ENCODE data around the gene ELOF1. TPM values are rescaled to one million over a fixed set of nuclear protein-coding genes. Genes with fewer than 3 reads are reported as not detected.
"Not testable (repeated sequence)": the region's sequence is repeated elsewhere in the genome, so short reads cannot be mapped to it uniquely, and the experiment has no call there.

Gene ELOF1
- total RNA-seq, 1 donor from 2014 or later: 33.7 TPM

GRCh38 chr19:11573763-11574162 is 14.7 kb upstream of the ELOF1 start:
- ATAC-seq; DNase-seq (ENCODE audit: low spot score); intact Hi-C loops (cut with DNase I): not testable (repeated sequence)

DNA sequence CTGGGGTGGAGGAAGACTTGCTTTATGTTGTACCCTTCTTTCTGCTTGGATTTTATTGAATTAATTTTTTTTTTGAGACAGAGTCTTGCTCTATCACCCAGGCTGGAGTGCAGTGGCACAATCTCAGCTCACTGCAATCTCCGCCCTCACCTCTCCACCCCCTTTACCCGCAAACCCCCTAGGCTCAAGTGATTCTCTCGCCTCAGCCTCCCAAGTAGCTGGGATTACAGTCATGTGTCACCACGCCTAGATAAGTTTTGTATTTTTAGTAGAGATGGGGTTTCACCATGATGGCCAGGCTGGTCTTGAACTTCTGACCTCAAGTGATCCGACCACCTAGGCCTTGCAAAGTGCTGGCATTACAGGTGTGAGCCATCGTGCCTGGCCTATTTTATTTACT is 14.3 kb upstream of the ELOF1 start:
- ATAC-seq; intact Hi-C loops (cut with DNase I); DNase-seq (ENCODE audit: low spot score): not testable (repeated sequence)

DNA sequence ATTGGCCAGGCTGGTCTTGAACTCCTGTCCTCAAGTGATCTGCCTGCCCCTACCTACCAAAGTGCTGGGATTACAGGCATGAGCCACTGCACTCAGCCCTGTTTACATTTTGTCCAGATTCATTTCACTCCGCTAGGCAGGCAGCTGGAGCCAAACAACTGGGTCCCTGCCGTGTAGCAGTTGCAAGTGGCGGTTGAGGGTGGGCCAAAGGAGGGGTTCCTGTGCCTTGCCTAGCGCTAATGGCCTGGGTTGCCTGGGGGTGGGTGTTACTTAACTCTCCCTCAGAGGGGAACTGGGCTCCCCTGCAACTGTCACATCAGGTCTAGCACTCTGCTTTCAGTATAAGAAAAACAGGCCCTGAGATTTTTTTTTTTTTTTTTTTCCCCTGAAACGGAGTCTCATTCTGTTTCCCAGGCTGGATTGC is 11.0 kb upstream of the ELOF1 start:
- intact Hi-C loops (cut with DNase I): no loop called here
- DNase-seq (ENCODE audit: low spot score) (no peak), ATAC-seq (no peak)

DNA sequence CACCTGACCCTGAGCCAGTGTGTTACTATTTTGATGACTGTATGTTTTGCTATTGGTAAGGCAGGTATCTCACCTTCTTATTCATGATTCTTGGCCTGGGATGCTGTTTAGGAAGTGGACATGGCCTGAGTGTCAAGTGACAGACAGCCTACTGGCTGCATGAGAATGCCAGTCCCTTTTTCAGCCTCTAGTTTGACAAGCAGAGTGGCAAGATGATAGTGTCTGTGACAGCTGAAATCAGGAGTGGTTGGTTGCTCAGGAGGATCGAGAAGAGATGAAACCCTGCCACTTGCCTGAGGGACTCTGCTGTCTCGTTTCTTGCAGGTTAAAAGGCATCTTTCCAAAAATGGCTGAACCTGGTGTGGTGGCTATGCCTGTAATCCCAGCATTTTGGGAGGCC is 7.1 kb upstream of the ELOF1 start:
- ATAC-seq (no peak), DNase-seq (ENCODE audit: low spot score) (no peak)
- intact Hi-C loops (cut with DNase I): no loop called here

- intact Hi-C loops (cut with DNase I); ATAC-seq; DNase-seq (ENCODE audit: low spot score): not testable (repeated sequence)
Observed at GRCh38 chr19:11565649-11565980, 6.6 kb upstream of the ELOF1 start.

- ATAC-seq; DNase-seq (ENCODE audit: low spot score); intact Hi-C loops (cut with DNase I): not testable (repeated sequence)
Observed at GRCh38 chr19:11564082-11564807, 5.2 kb upstream of the ELOF1 start.

- ATAC-seq (no peak), DNase-seq (ENCODE audit: low spot score) (no peak)
- intact Hi-C loops (cut with DNase I): no loop called here
Observed at GRCh38 chr19:11563532-11563931, 4.5 kb upstream of the ELOF1 start.

- peak; percentile 29 for ATAC-seq
- intact Hi-C loops (cut with DNase I): no loop called here
Observed at GRCh38 chr19:11560404-11561051, 1.5 kb upstream of the ELOF1 start.

DNA sequence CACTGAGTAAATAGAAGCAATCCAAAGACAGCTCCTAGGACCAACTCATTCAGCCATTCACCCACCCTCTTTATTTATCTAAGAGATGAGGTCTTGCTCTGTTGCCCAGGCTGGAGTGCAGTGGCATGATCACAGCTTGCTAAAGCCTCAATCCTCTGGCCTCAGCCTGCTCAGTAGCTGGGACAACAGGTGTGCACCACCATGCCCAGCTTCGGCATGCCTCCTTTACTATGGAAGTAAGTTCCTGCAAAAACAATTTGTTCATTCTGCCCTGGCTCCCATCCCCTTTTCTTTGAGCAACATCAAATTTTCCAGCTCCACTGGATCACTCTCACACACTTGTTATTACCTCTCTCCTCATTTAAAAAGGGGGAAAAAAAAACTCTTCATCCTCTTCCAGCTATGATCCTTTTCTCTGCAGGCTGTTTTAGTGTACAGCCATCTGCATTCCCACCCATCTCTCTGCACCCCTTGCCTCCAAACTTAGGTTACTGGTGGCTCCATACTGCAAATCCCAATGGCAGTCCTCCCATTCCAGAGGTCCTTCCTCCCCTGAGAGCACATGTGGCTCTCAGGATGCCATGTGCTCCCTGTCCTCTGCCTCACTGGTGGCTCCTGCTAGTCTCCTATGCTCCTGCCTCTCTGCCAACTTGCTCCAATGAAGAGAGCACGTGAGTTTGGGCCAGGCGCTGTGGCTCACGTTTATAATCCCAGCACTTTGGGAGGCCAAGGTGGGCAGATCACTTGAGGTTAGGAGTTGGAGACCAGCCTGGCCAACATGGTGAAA is 2.2 kb downstream of the ELOF1 start:
- DNase-seq (ENCODE audit: low spot score) (no peak), ATAC-seq (no peak)
- intact Hi-C loops (cut with DNase I): no loop called here

More at GRCh38 chr19:11560404-11561051, 1.5 kb upstream of the ELOF1 start:
- DNase-seq (ENCODE audit: low spot score): no peak

GRCh38 chr19:11555246-11555645 is 3.8 kb downstream of the ELOF1 start:
- no peak for ATAC-seq
- intact Hi-C loops (cut with DNase I): no loop called here
- DNase-seq (ENCODE audit: low spot score): no peak

DNA sequence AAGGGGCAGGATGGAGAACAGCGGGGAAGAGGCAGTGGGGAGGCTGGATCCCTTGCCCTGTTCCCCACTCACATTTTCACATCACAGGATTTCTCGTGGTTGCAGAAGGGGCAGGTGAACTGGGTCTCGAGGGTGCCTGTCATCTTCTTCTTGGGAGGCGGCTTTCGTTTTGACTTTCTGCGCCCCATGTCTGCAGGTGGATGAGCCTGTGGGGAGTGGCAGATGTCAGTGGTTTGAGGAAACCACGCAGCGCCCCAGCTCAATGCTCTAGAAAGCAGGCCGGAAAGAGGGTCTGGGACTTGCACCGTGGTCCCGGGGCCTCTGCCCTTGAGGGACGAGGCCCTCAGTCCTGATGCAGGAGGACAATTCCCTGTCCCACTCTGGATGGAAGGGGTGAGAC is 4.9 kb downstream of the ELOF1 start:
- no peak for DNase-seq (ENCODE audit: low spot score)
- no peak for ATAC-seq
- intact Hi-C loops (cut with DNase I): no loop called here

GRCh38 chr19:11552666-11553372 is 6.2 kb downstream of the ELOF1 start:
- DNase-seq (ENCODE audit: low spot score) (no peak), ATAC-seq (no peak)
- intact Hi-C loops (cut with DNase I): no loop called here

DNA sequence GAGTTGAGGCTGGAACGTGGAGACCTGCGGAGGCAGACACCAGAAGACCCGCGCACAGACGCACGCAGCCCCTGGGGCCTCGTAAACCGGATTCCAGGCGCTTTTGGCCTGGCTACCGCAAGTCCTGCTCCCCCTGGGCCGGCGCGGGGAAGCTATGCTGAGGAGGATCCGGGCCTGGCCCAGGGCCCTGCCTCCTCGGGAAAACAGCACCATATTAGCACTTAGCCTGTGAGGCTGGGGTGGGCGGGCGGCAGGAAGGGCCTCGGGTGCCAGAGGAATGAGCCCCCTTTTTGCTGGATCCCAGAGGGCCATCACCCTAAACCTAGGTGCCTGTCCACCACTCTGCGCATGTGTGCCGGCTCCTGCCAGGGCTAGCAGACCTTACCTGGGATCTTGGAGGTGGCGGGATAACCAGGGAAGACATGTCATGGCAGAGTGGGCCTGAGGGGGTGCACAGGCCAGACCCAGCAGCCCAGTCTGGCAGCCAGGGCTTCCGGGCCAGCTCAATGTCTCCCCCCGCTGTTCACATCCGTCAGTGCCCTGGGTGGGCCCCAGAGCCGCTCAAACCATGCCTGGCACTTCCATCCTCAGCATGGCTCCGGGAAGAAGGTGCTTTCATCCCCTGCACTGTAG is 7.3 kb downstream of the ELOF1 start:
- ATAC-seq (peak; percentile 41), DNase-seq (ENCODE audit: low spot score) (no peak)
- intact Hi-C loops (cut with DNase I): no loop called here

DNA sequence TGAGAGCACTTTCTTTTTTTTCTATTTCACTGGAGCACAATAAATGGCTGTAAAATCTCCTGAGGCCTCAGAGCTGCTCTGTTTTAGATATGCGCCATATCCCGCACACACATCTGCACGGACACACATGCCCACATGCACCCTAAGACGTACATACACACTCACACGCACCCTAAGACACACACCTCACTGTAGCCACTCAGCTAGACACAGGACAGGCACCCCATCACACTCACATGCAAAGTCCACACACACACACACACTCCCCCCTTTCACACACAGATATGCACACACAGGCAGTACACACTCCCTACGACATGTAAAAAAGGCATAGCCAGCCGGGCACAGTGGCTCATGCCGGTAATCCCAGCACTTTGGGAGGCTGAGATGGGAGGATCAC is 8.8 kb downstream of the ELOF1 start:
- ATAC-seq: no peak
- no peak for DNase-seq (ENCODE audit: low spot score)
- intact Hi-C loops (cut with DNase I): no loop called here

DNA sequence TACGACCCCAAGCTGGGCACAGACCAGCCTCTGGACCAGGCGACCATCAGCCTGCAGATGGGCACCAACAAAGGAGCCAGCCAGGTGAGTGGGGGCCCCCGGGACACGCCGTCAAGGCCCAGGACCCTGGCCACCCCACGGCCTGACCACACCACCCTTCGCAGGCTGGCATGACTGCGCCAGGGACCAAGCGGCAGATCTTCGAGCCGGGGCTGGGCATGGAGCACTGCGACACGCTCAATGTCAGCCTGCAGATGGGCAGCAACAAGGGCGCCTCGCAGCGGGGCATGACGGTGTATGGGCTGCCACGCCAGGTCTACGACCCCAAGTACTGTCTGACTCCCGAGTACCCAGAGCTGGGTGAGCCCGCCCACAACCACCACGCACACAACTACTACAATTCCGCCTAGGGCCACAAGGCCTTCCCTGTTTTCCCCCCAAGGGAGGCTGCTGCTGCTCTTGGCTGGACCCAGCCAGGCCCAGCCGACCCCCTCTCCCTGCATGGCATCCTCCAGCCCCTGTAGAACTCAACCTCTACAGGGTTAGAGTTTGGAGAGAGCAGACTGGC is 9.6 kb downstream of the ELOF1 start:
- DNase-seq (ENCODE audit: low spot score) (no peak), ATAC-seq (no peak)
- intact Hi-C loops (cut with DNase I): no loop called here

GRCh38 chr19:11547929-11548700 is 10.9 kb downstream of the ELOF1 start:
- intact Hi-C loops (cut with DNase I): no loop called here
- ATAC-seq: no peak
- DNase-seq (ENCODE audit: low spot score): no peak

DNA sequence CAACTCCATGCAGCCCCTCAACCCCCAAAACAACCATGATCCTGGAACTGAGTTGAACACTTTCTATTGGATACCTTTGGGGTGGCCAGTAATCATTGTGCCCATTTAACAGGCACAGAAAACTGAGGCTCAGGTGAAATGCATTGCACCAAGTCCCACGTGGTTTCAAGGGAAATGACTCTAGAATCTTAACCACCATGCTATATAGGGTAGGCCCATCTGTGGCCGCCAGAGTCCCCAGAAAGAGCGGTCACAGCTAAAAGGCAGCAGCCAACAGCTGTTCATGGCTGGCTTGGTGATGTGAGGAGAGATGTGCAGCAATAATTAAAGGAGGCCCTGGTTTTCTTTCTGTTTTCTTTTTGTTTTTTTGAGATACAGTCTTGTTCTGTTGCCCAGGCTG is 17.8 kb downstream of the ELOF1 start:
- no peak for DNase-seq (ENCODE audit: low spot score)
- intact Hi-C loops (cut with DNase I): no loop called here
- ATAC-seq: no peak

GRCh38 chr19:11540645-11541044 is 18.4 kb downstream of the ELOF1 start:
- intact Hi-C loops (cut with DNase I): no loop called here
- no peak for ATAC-seq
- no peak for DNase-seq (ENCODE audit: low spot score)

Data from sciatic nerve (tissue), 2 donors.